Choroid plexus epithelial cell (primary cell): ENCODE measurements around the gene TBRG4.

Experiments
- DNase-seq: peaks from one replicate; pipeline ENCODE4 v3.0.0-alpha.2; 2010; ENCODE audit warnings: low read depth
- H3K4me3 ChIP-seq: 2 replicates; pipeline ENCODE4 v1.5.1; 2011; ENCODE audit warnings: low read depth, mild to moderate bottlenecking, control low read depth, low read length, moderate library complexity
- CTCF ChIP-seq: conservative IDR thresholded peaks from 2 replicates; pipeline ENCODE4 v1.5.1; 2011; ENCODE audit warnings: low read depth, mild to moderate bottlenecking, control low read depth, inconsistent platforms, low read length, moderate library complexity

The TBRG4 gene

DNA sequence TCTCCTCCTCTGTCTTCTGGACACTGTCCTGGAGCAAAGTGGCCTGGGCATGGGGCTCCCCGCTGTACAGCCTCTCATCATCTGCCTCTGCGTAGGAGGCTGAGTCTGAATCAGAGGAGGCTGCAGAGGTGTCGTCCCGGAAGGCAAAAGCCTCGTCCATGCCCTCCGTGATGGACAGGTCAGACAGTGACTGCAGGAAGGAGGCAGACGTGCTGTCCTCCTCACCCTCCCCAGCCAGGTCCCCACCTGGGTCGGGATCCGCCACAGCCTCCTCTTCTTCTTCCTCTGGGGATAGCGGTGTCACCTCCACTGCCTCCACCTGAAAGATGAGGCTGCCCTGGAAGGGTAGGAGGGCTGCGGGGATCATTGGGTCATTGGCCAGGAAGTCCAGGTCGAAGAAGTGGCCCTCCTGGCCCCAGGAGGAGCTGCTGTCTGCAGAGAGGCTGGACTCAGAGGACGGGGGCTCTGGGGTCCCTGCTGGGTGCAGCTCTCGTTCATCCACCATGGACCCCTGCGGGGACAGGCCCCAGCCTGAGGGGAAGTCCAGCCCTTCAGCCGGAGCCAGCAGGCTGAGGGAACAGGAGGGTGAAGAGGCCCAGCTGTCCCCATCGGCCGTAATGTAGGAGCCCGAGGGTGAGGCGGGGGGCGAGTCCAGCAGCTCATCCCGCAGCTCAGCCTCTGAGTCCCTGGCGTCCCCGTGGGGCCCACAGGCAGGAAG lies 26.4 kb downstream of the TBRG4 start:
- TF ChIP-seq CTCF: no peak
- no peak for DNase-seq
- no peak overlapping the region for H3K4me3 ChIP-seq

DNA sequence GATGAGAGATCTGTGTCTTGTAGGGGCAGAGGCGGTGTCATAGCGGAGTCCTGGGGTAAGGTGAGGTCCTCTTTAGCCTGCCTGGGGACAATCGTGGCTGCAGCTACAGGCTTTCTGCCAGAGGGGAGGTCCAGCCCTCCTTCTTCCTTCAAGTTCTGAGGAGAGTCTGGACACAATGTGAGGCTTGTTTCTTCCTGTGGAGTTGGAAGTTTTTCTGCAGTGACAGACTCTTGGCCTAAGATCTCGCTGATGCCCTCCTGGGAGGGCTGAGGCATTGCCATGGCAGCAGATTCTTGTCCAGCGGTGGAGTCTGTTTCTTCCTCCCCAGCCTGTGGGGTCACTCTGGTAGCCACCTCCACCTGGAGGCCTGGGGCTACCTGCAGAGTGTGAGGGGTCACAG lies 27.2 kb downstream of the TBRG4 start:
- no peak overlapping the region for H3K4me3 ChIP-seq
- no peak for TF ChIP-seq CTCF
- DNase-seq: no peak

- H3K4me3 ChIP-seq: no peak overlapping the region
- no peak for TF ChIP-seq CTCF
- DNase-seq: no peak
Measured at GRCh38 chr7:45082831-45083331, 28.6 kb downstream of the TBRG4 start.

GRCh38 chr7:45082031-45082830 lies 29.3 kb downstream of the TBRG4 start:
- peak; percentile 27 for DNase-seq
- no peak for TF ChIP-seq CTCF
- no peak overlapping the region for H3K4me3 ChIP-seq

DNA sequence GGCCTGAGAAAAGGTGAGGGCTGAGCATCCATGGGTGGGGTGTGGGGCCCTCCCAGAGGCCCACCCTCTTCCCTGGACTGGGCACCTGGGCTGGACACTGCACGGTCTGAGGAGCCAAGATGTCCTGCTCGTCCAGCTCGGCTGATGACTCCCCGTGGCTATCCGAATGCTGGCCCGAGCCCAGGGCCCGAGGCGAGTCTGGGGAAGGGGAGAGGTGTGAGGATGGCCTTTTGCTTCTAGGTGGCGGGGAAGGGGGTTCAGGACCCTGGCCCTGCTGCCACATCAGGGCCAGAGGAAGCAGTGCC lies 29.9 kb downstream of the TBRG4 start:
- no peak for TF ChIP-seq CTCF
- no peak for DNase-seq
- no peak overlapping the region for H3K4me3 ChIP-seq

- no peak overlapping the region for H3K4me3 ChIP-seq
- TF ChIP-seq CTCF: no peak
- no peak for DNase-seq
Measured at GRCh38 chr7:45080958-45081669, 30.4 kb downstream of the TBRG4 start.
